Panc1 (cell line): ENCODE data around the gene SDK2. TPM values are rescaled to one million over a fixed set of nuclear protein-coding genes. Genes with fewer than 3 reads are reported as not detected.

Experiments
- ATAC-seq: fragments of 200-7000 bp; cut with Tn5 transposase; 2 replicates; pipeline ENCODE4 v1.9.1; 2020; ENCODE audit warnings: mild to moderate bottlenecking, moderate library complexity
- BruUV-seq: library from RNA; stranded (reverse); fragments of 400-500 nt; replicated peaks from 2 replicates; lab custom pipeline; 2021; lab: Mats Ljungman, UMichigan
- CTCF ChIA-PET: fragments of 300-600 bp; sonication (Branson Sonifier 250); formaldehyde crosslinking; loops from one replicate; lab custom pipeline; 2022; ENCODE audit warnings: antibody characterized with exemption; lab: Charles Lee
- POLR2A ChIA-PET: fragments of 300-600 bp; sonication (Branson Sonifier 250); formaldehyde crosslinking; loops from one replicate; lab custom pipeline; 2022; ENCODE audit warnings: antibody characterized with exemption; lab: Charles Lee
- DNase-seq: peaks from one replicate; pipeline ENCODE4 v3.0.0-alpha.2; 2010; ENCODE audit warnings: low read depth, low spot score
- H3K27ac ChIP-seq: 2 replicates; pipeline ENCODE4 v1.5.1; 2011; ENCODE audit warnings: mild to moderate bottlenecking, low read length, inconsistent platforms
- H3K27me3 ChIP-seq: fragments of 200-500 bp; sonication (Bioruptor generic); 2 replicates; pipeline ENCODE4 v1.6.0; 2014; ENCODE audit warnings: low read length, inconsistent platforms; ENCODE audit not compliant: control insufficient read depth, insufficient read depth
- H3K36me3 ChIP-seq: fragments of 200-500 bp; sonication (Bioruptor generic); 2 replicates; pipeline ENCODE4 v1.5.1; 2014; ENCODE audit warnings: inconsistent platforms, mild to moderate bottlenecking, low read length, moderate library complexity; ENCODE audit not compliant: control insufficient read depth, insufficient read depth
- H3K4me1 ChIP-seq: 2 replicates; pipeline ENCODE4 v1.5.1; 2011; ENCODE audit warnings: inconsistent platforms, mild to moderate bottlenecking, low read length, moderate library complexity; ENCODE audit not compliant: control insufficient read depth, insufficient read depth
- H3K4me3 ChIP-seq, 2 experiments: 2 replicates each; pipeline ENCODE4 v1.5.1; 2011 to 2012; ENCODE audit warnings: low read depth in 2 of 2, low read length in 2 of 2, mild to moderate bottlenecking in 2 of 2, inconsistent platforms in 1 of 2, moderate library complexity in 1 of 2
- H3K9me3 ChIP-seq: fragments of 200-500 bp; sonication (Bioruptor generic); 2 replicates; pipeline ENCODE4 v1.5.1; 2014; ENCODE audit warnings: low read depth, mild to moderate bottlenecking, inconsistent platforms, low read length, moderate library complexity; ENCODE audit not compliant: control insufficient read depth, insufficient read depth
- POLR2AphosphoS5 ChIP-seq: IDR thresholded peaks from 2 replicates; pipeline ENCODE4 v1.6.1; 2012; ENCODE audit warnings: mild to moderate bottlenecking, low read depth, low read length, moderate library complexity
- SIN3A ChIP-seq: IDR thresholded peaks from 2 replicates; pipeline ENCODE4 v1.6.1; 2012; ENCODE audit warnings: low read depth, mild to moderate bottlenecking, low read length, moderate library complexity, borderline replicate concordance; ENCODE audit not compliant: insufficient read depth
- TCF7L2 ChIP-seq: IDR thresholded peaks from 2 replicates; pipeline ENCODE4 v1.6.1; 2011; ENCODE audit warnings: mild to moderate bottlenecking, low read depth, low read length, inconsistent platforms
- in situ Hi-C: cut with HindIII; loops from 2 replicates; pipeline ENCODE4 v1.10.0; 2016; ENCODE audit warnings: low sequenced_read_pairs, low pct_unique_long_range_greater_than_20kb
- intact Hi-C: fragments of 100-400 bp; cut with micrococcal nuclease; formaldehyde crosslinking; loops from one replicate; pipeline ENCODE4 v1.10.0; 2022; ENCODE audit not compliant: unreplicated experiment
- total RNA-seq: library from RNA; stranded (reverse); gene quantifications from one replicate; pipeline ENCODE4 v1.2.1, GENCODE V29; 2021; ENCODE audit not compliant: unreplicated experiment
- TF ChIP-seq, protein P1 (sequence below): fragments of 450-650 bp; IDR thresholded peaks from 2 replicates; pipeline ENCODE4 v1.5.1; 2017; ENCODE audit warnings: mild to moderate bottlenecking
- TF ChIP-seq, protein P2 (sequence below), 2 experiments: IDR thresholded peaks; 2 replicates each; pipeline ENCODE4 v1.6.1; 2011 to 2012; ENCODE audit warnings: low read depth in 2 of 2, control low read depth in 1 of 2, low read length in 1 of 2, mild to moderate bottlenecking in 1 of 2, moderate library complexity in 1 of 2; ENCODE audit not compliant: insufficient read depth in 1 of 2

SDK2 gene
- total RNA-seq, 1 experiment from 2014 or later, result 0.41 TPM

DNA sequence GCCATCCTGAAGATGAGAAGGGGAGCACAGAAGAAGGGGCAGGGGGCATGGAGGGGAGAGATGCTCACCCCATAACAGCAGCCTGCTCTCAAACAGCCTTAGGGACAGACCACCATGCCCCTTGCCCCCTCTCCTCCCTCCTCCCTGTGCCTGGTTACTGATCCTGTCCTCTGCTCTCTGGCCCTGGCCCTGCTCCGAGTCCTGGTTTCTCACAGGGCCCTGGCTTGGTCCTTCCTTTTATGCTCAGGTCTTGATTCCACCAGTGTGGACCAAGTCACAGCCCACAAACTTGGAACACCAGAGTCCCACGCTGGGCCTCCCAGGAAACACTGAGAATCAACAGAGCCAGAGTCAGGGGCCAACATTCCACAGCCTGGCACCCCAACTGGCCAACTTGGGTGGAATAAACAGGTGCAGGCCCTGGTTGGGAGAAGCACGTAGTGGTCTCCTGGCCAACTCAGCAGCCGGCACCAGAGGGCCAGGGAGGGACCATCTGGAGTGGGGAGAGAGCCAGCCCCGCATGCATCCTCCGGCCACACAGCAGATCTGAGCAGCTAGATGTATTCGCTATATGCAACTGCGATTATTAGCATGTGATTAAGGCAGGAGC is 287.6 kb downstream of the SDK2 start:
- CTCF ChIA-PET, result no interaction called here
- DNase-seq (no peak), ATAC-seq (no peak)
- Histone ChIP-seq H3K9me3 (no peaks in the 10 kb centered on the region), H3K4me3 (no peak overlapping the region), H3K27ac (no peak overlapping the region), H3K36me3 (no peaks in the 10 kb centered on the region), H3K27me3 (no peaks in the 10 kb centered on the region), H3K4me1 (no peaks in the 10 kb centered on the region)
- in situ Hi-C loops, result no loop called here
- no TSS peak for BruUV-seq
- intact Hi-C loops, result no loop called here
- TF ChIP-seq, protein P1, sequence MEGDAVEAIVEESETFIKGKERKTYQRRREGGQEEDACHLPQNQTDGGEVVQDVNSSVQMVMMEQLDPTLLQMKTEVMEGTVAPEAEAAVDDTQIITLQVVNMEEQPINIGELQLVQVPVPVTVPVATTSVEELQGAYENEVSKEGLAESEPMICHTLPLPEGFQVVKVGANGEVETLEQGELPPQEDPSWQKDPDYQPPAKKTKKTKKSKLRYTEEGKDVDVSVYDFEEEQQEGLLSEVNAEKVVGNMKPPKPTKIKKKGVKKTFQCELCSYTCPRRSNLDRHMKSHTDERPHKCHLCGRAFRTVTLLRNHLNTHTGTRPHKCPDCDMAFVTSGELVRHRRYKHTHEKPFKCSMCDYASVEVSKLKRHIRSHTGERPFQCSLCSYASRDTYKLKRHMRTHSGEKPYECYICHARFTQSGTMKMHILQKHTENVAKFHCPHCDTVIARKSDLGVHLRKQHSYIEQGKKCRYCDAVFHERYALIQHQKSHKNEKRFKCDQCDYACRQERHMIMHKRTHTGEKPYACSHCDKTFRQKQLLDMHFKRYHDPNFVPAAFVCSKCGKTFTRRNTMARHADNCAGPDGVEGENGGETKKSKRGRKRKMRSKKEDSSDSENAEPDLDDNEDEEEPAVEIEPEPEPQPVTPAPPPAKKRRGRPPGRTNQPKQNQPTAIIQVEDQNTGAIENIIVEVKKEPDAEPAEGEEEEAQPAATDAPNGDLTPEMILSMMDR, result no peak
- TF ChIP-seq SIN3A (no peak), TCF7L2 (no peak), POLR2AphosphoS5 (no peak)
- TF ChIP-seq, protein P2, sequence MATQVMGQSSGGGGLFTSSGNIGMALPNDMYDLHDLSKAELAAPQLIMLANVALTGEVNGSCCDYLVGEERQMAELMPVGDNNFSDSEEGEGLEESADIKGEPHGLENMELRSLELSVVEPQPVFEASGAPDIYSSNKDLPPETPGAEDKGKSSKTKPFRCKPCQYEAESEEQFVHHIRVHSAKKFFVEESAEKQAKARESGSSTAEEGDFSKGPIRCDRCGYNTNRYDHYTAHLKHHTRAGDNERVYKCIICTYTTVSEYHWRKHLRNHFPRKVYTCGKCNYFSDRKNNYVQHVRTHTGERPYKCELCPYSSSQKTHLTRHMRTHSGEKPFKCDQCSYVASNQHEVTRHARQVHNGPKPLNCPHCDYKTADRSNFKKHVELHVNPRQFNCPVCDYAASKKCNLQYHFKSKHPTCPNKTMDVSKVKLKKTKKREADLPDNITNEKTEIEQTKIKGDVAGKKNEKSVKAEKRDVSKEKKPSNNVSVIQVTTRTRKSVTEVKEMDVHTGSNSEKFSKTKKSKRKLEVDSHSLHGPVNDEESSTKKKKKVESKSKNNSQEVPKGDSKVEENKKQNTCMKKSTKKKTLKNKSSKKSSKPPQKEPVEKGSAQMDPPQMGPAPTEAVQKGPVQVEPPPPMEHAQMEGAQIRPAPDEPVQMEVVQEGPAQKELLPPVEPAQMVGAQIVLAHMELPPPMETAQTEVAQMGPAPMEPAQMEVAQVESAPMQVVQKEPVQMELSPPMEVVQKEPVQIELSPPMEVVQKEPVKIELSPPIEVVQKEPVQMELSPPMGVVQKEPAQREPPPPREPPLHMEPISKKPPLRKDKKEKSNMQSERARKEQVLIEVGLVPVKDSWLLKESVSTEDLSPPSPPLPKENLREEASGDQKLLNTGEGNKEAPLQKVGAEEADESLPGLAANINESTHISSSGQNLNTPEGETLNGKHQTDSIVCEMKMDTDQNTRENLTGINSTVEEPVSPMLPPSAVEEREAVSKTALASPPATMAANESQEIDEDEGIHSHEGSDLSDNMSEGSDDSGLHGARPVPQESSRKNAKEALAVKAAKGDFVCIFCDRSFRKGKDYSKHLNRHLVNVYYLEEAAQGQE (IDR thresholded peaks at IDR 0.05; ENCODE audit: insufficient read depth in 1 of 2, low read depth in 2 of 2, low read length in 1 of 2), result no peak
- POLR2A ChIA-PET, result no interaction called here

DNA sequence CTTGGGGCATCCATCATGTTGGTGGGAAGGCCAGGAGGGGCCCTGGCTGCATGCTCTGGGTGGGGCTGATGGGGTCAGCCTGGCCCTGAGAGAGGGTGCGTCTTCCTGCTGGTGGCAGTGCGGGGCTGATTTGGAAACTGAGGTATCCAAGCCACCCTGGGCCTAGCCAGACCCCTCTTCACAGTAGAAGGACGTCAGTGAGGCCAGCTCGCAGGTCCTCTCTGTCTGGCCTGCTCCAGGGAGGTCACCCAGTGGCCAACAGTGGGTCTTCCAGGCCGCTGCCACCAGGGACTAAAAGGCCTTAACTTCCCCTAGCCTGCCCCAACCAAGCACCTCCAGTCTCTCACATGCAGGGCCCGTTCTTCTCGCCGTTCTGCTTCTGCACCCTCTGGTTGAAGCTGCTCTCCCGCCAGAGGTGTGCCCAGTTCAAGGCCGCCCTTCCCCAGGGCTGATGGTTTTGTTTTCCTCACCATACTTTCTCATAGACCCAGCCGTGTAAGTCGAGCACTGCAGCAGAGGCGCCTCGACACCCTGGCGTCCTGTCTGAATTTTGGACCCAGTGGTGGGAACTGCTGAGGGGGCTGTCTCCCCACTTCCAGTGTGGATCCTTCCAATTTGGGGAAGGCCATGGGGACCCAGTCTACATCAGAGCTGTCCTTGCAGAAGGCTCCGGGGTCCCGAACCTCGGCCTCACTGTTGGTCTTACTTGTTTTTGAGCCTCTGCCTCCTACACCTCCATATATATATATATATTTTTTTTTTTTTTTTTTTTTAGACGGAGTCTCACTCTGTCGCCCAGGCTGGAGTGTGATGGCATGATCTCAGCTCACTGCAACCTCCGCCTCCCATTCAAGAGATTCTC is 289.6 kb downstream of the SDK2 start:
- H3K9me3 ChIP-seq, result no peaks in the 10 kb centered on the region
- no peaks in the 10 kb centered on the region for H3K27me3 ChIP-seq
- ChIA-PET CTCF (interaction anchor here (0.9 kb wide), 1 partner anchor 16 kb away, joined by 3 read pairs; no protein-coding TSS in a partner anchor), POLR2A (interaction anchor here (0.6 kb wide), 1 partner anchor 10 kb away, joined by 3 read pairs; no protein-coding TSS in a partner anchor)
- no peak for DNase-seq
- in situ Hi-C loops (no loop called here), intact Hi-C loops (no loop called here)
- no peak overlapping the region for H3K27ac ChIP-seq
- BruUV-seq, result no TSS peak
- no peak for ATAC-seq
- TF ChIP-seq, protein P2 (IDR thresholded peaks at IDR 0.05; ENCODE audit: insufficient read depth in 1 of 2, low read depth in 2 of 2, low read length in 1 of 2), result no peak
- TF ChIP-seq, protein P1, result no peak
- TF ChIP-seq SIN3A (no peak), TCF7L2 (no peak), POLR2AphosphoS5 (no peak)
- no peaks in the 10 kb centered on the region for H3K4me1 ChIP-seq
- no peaks in the 10 kb centered on the region for H3K36me3 ChIP-seq
- no peak overlapping the region for H3K4me3 ChIP-seq
